GM12875 (cell line): Measurements from ENCODE around the gene IPPK.
"Not testable (repeated sequence)": the region's sequence is repeated elsewhere in the genome, so short reads cannot be mapped to it uniquely, and the experiment has no call there.

Experiments
- H3K4me3 ChIP-seq: one replicate; pipeline ENCODE4 v1.5.1; 2011; ENCODE audit warnings: low read depth, low read length, control low read depth
- CTCF ChIP-seq: IDR thresholded peaks from 2 replicates; pipeline ENCODE4 v1.5.1; 2011; ENCODE audit warnings: low read depth, mild to moderate bottlenecking, control low read depth, inconsistent platforms, low read length, moderate library complexity, borderline replicate concordance; ENCODE audit not compliant: insufficient read depth

The IPPK gene

DNA sequence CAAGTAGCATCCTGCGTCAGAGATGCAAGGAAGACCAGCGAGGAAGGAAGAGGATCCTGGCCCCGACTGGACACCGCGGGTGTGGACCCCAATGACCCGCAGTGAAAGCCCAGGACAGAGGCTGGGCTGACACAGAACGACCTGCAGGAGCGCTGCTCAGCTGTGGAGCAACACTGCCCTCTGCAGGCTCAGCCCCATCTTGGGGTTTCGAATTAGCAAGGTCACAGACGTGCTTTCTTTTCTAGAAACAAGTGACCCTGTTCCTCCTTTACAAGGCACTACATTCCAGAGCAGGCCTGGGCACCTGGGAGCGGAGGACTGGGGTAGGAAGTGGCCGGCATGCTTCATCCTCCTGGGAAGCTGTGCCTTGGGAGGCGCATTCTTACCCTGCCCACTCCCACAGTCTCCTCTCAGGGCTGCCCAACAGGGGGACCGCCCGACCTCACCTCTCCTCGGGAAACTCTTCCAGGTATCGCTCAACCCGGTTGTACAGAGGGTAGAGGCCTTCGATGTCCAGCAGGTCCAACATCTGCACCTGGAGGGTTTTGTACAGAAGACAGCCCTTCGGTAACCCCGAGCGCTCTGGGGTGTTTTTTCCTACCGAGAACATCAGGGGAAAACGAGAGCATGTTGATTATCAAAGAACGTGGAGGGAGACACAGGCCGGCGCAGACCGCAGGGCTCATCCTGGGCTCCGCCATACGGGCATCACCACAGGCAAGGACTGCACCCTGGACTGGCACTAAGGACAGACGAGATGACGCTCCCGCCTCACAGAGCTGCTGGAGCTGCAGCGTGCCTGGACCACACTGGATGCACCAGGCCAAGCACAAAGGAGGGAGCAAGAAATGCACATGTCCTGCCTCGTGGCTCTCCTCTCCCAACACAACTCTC lies 35.0 kb downstream of the IPPK start:
- H3K4me3 ChIP-seq: no peak overlapping the region
- peak; percentile 96 for TF ChIP-seq CTCF

DNA sequence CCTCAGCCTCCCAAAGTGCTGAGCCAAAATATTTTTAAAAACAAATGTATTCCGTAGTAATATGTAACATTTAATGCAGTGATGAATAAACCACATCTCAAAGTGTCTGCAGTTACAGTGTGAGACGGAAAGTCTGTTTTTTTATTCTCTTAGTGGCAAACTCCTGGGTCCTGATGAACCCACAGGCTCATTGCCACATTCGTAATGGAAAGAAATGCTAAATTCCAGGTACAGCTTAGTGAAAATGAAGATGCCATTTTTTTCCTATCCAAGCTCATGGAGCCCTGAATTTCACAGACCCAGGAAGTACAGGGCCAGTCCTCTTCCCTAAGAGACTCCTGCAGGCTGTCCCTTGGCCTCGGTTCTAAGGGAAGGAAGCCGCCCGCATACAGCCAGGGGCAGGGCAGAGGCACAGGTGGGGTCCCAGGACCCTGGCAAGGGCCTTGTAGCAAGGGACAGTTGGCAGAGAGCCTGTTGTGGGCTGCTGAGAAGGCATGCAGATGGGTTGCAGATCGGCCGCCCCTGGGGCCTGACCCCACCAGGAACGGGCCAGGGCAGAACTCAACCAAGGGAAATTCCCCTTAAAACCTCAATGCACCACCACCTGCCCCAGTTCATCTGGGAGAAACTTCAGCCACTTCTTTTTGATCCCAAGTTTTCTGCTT lies 36.2 kb downstream of the IPPK start:
- no peak overlapping the region for H3K4me3 ChIP-seq
- 0 out of 2 replicates have a peak, but pooled peaks have one; percentile 2 for TF ChIP-seq CTCF

GRCh38 chr9:92632641-92633040 lies 37.3 kb downstream of the IPPK start:
- H3K4me3 ChIP-seq: no peak overlapping the region
- no peak for TF ChIP-seq CTCF

DNA sequence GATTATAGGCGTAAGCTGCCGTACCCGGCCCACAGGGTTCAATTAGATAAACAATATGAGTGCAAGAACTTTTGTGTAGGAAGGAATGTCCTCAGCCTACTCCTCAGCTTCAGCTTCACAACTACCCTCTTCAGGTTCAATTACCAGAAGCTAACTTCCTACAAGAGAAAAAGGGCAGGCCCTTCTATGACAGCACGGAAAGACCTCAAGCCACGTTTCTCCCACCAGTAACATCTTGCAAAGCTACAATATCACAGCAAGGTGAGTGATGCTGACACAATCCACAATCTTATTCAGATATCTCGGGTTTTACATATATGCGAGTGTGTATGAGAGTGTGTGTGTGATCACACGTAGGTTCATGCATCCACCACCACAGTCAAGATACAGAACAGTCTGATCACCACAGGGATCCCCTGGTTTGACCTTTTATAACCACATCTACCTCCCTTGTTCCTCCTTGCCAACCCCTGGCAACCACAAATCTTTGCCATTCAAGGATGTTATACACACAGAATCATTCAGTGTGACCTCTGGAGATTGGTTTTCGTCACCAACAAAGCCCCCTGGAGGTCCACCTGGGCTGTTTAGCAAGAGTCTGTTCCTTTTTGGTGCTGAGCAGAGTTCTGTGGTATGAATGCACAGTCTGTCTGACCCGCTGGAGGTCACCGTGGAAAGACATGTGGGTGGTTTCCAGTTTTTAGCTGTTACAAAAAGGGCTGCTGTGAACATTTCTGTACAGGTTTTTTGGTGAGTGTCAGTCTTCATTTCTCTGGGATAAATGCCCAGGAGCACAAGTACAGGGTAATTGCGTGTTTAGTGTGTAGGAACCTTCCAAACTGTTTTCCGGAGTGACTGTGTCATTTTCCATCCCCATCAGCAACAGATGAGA lies 38.2 kb downstream of the IPPK start:
- H3K4me3 ChIP-seq: no peak overlapping the region

GRCh38 chr9:92627651-92628050 lies 42.3 kb downstream of the IPPK start:
- no peak overlapping the region for H3K4me3 ChIP-seq
- no peak for TF ChIP-seq CTCF

More for the DNA sequence above, 38.2 kb downstream of the IPPK start:
- no peak for TF ChIP-seq CTCF

GRCh38 chr9:92626484-92626883 lies 43.4 kb downstream of the IPPK start:
- no peak for TF ChIP-seq CTCF
- no peak overlapping the region for H3K4me3 ChIP-seq

DNA sequence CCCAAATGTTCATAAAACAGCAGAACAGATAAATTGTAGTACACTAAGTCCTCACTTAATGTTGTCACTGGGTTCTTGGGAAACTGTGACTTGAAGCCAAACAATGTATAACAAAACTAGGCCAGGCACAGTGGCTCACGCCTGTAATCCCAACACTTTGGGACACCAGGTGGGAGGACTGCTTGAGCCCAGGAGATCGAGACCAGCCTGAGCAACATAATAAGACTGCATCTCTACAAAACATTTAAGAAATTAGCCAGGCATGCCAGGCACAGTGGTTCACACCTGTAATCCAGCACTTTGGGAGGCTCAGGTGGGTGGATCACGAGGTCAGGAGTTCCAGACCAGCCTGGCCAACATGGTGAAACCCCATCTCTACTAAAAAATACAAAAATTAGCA lies 46.0 kb downstream of the IPPK start:
- not testable (repeated sequence) for H3K4me3 ChIP-seq
